HepG2 (cell line): ENCODE measurements around the gene MMP24OS. TPM values are rescaled to one million over a fixed set of nuclear protein-coding genes. Genes with fewer than 3 reads are reported as not detected.

Source experiments
- ATAC-seq: fragments of 200-7000 bp; cut with Tn5 transposase; 3 replicates; pipeline ENCODE4 v1.9.1; 2020; ENCODE audit warnings: mild to moderate bottlenecking, moderate library complexity
- BruUV-seq: library from RNA; stranded (reverse); fragments of 400-500 nt; replicated peaks from 2 replicates; lab custom pipeline; 2021; lab: Mats Ljungman, UMichigan
- CTCF ChIA-PET: fragments of 300-600 bp; formaldehyde crosslinking; extraction: SDS; loops from one replicate; lab custom pipeline; 2021; ENCODE audit warnings: low total read pairs, inconsistent platforms, low intra/inter-chr PET ratio; lab: Yijun Ruan, JAX
- POLR2A ChIA-PET: fragments of 350-600 bp; sonication (Branson Sonifier 250); formaldehyde crosslinking; loops from one replicate; lab custom pipeline; 2020; ENCODE audit warnings: antibody characterized with exemption, inconsistent platforms; lab: Yijun Ruan, JAX
- DNase-seq: peaks from one replicate; pipeline ENCODE4 v3.0.0-alpha.2; 2015; ENCODE audit warnings: low spot score
- FAIRE-seq: peaks from 3 replicates; lab custom pipeline; 2011; peaks lifted over from hg19 to GRCh38; lab: Jason Lieb, UNC
- H2AFZ ChIP-seq: one replicate; pipeline ENCODE4 v1.6.1; 2011; ENCODE audit warnings: low read length, inconsistent platforms
- H3K27ac ChIP-seq: fragments of 300-600 bp; 3 replicates; pipeline ENCODE4 v1.8.0; 2011; ENCODE audit warnings: mixed run types, mild to moderate bottlenecking, mixed read lengths, low read length, inconsistent platforms; ENCODE audit not compliant: insufficient read depth; ENCODE audit errors: extremely low read length
- H3K27me3 ChIP-seq, 2 experiments: fragments of 200-600 bp in 1 of 2; 2 replicates in 1 of 2; 3 replicates in 1 of 2; pipeline versions ENCODE4 v1.6.0 to v1.8.0; 2011; ENCODE audit warnings: low read length in 2 of 2, mild to moderate bottlenecking in 2 of 2, moderate library complexity in 2 of 2, inconsistent platforms in 1 of 2; ENCODE audit not compliant: insufficient read depth in 2 of 2, control insufficient read depth in 1 of 2
- H3K36me3 ChIP-seq, 2 experiments: fragments of 200-600 bp in 1 of 2; replicated peaks in 1 of 2; 2 replicates in 1 of 2; 3 replicates in 1 of 2; pipeline versions ENCODE4 v1.5.1 to v1.8.0; 2011; ENCODE audit warnings: low read length in 2 of 2, inconsistent platforms in 1 of 2; ENCODE audit not compliant: insufficient read depth in 2 of 2, control insufficient read depth in 1 of 2
- H3K4me1 ChIP-seq: 2 replicates; pipeline ENCODE4 v1.5.1; 2012; ENCODE audit warnings: low read length, inconsistent platforms; ENCODE audit not compliant: insufficient read depth
- H3K4me2 ChIP-seq: 2 replicates; pipeline ENCODE4 v1.6.0; 2011; ENCODE audit warnings: low read depth, low read length, inconsistent platforms
- H3K4me3 ChIP-seq, 3 experiments: fragments of 200-600 bp in 1 of 3; sonication (generic), shearing (Covaris generic) in 1 of 3; replicated peaks in 1 of 3; 2 replicates each; pipeline ENCODE4 v1.5.1; 2011 to 2016; ENCODE audit warnings: low read length in 3 of 3, inconsistent platforms in 2 of 3, low read depth in 2 of 3, mild to moderate bottlenecking in 2 of 3, control low read depth in 1 of 3, mixed read lengths in 1 of 3; ENCODE audit not compliant: insufficient read depth in 1 of 3
- H3K79me2 ChIP-seq: one replicate; pipeline ENCODE4 v1.6.1; 2011; ENCODE audit warnings: low read length, inconsistent platforms; ENCODE audit not compliant: insufficient read depth
- H3K9ac ChIP-seq: 2 replicates; pipeline ENCODE4 v1.6.0; 2011; ENCODE audit warnings: mild to moderate bottlenecking, low read depth, low read length, inconsistent platforms; ENCODE audit not compliant: insufficient read depth
- H3K9me3 ChIP-seq: 2 replicates; pipeline ENCODE4 v1.5.1; 2012; ENCODE audit warnings: mild to moderate bottlenecking, low read length
- H4K20me1 ChIP-seq: 2 replicates; pipeline ENCODE4 v1.6.0; 2011; ENCODE audit warnings: inconsistent platforms, mild to moderate bottlenecking, low read length, moderate library complexity; ENCODE audit not compliant: insufficient read depth
- PHF8 ChIP-seq: sonication (generic); formaldehyde crosslinking; IDR thresholded peaks from 2 replicates; pipeline ENCODE4 v1.5.0; 2020; ENCODE audit warnings: missing genetic modification reagents
- ZBTB25 ChIP-seq: IDR thresholded peaks from 2 replicates; pipeline ENCODE4 v1.6.1; 2018; ENCODE audit warnings: missing genetic modification reagents
- ZNF609 ChIP-seq: sonication (generic); formaldehyde crosslinking; IDR thresholded peaks from 2 replicates; pipeline ENCODE4 v1.4.0; 2020; ENCODE audit warnings: mild to moderate bottlenecking, missing genetic modification reagents, borderline replicate concordance
- ZNF761 ChIP-seq: sonication (generic); formaldehyde crosslinking; conservative IDR thresholded peaks from 2 replicates; pipeline ENCODE4 v1.4.0; 2020; ENCODE audit warnings: mild to moderate bottlenecking, missing genetic modification reagents
- ZXDC ChIP-seq: sonication (generic); formaldehyde crosslinking; IDR thresholded peaks from 2 replicates; pipeline ENCODE4 v1.5.0; 2020; ENCODE audit warnings: mild to moderate bottlenecking, missing genetic modification reagents
- WGBS: methylation state at CpG from one replicate; pipeline ENCODE4 v1.1.6; 2017; ENCODE audit warnings: low lambda C conversion rate; 5-methylcytosine and 5-hydroxymethylcytosine counted together
- in situ Hi-C: cut with HindIII; loops from 2 replicates; pipeline ENCODE4 v1.10.0; 2017; ENCODE audit warnings: low pct_unique_long_range_greater_than_20kb; ENCODE audit not compliant: extremely low pct_ligation_motif_present
- intact Hi-C: fragments of 100-400 bp; cut with micrococcal nuclease; formaldehyde crosslinking; loops from one replicate; pipeline ENCODE4 v1.10.0; 2022; ENCODE audit not compliant: unreplicated experiment
- polyA plus RNA-seq, 8 experiments: library from polyadenylated mRNA; depleted of rRNA in 3 of 8; stranded (reverse) in 7 of 8; unstranded in 1 of 8; fragments of >200 nt; fragmentation: Illumina TruSeq in 4 of 8; extraction: Trizol in 4 of 8; gene quantifications; 2 replicates each; pipeline versions ENCODE4 v1.2.1 to v1.2.3, GENCODE V29; 2011 to 2016; ENCODE audit warnings: low read depth in 4 of 8, missing spikeins in 1 of 8, mixed read lengths in 1 of 8; ENCODE audit not compliant: insufficient read depth in 1 of 8
- total RNA-seq, 5 experiments: library from RNA; depleted of rRNA; stranded (reverse); fragments of >200 nt; fragmentation: Illumina TruSeq; extraction: Trizol; gene quantifications; 2 replicates each; pipeline ENCODE4 v1.2.3, GENCODE V29; 2016; ENCODE audit warnings: low read depth in 1 of 5

The MMP24OS gene
- total and polyA plus RNA-seq, 2 of the 13 experiments (the other 11 are each of a cell fraction or from before 2014, with no cell fraction given) = 6.0 to 8.5 TPM

- no peak overlapping the region for H2AFZ ChIP-seq
- H3K4me3 ChIP-seq = no peak overlapping the region
- H3K4me2 ChIP-seq = no peak overlapping the region
- H4K20me1 ChIP-seq = 0 out of 2 replicates have a peak, but pooled peaks cover 2% of the 10 kb centered on the region
- no peaks in the 10 kb centered on the region for H3K79me2 ChIP-seq
- ChIA-PET POLR2A (no interaction called here), CTCF (no interaction called here)
- no peak for ATAC-seq
- TF ChIP-seq PHF8 (CRISPR knock-in tag) (no peak), ZBTB25 (no peak)
- peaks cover 3 to 33% of the 10 kb centered on the region in 2 experiments for H3K27me3 ChIP-seq
- DNase-seq = no peak
- H3K9ac ChIP-seq = no peak overlapping the region
- BruUV-seq = no TSS peak
- WGBS = 8% methylated on average over 2 of the region's 2 CpGs
- no peak for FAIRE-seq
- intact Hi-C loops (no loop called here), in situ Hi-C loops (no loop called here)
- no peak overlapping the region for H3K27ac ChIP-seq
- no peaks in the 10 kb centered on the region for H3K4me1 ChIP-seq
- H3K36me3 ChIP-seq = no peaks in the 10 kb centered on the region
- no peaks in the 10 kb centered on the region for H3K9me3 ChIP-seq
Measured at GRCh38 chr20:35232575-35232974, 45.3 kb downstream of the MMP24OS start.

GRCh38 chr20:35226884-35227681, 50.8 kb downstream of the MMP24OS start:
- 8% methylated on average over 48 of the region's 74 CpGs for WGBS
- H3K9me3 ChIP-seq = no peaks in the 10 kb centered on the region
- no peaks in the 10 kb centered on the region for H3K36me3 ChIP-seq
- BruUV-seq = no TSS peak
- intact Hi-C loops = no loop called here
- H4K20me1 ChIP-seq = peaks cover 2% of the 10 kb centered on the region; the same call in 1 of the 2 replicates
- H2AFZ ChIP-seq = no peak overlapping the region
- H3K4me3 ChIP-seq = peak overlapping the region in 2 of 3 experiments; percentile 13 to 45; a peak in 2 of 6 replicates
- DNase-seq (peak; percentile 35), FAIRE-seq (peak; percentile 66), ATAC-seq (peak; percentile 93)
- CTCF ChIA-PET = interaction anchor here (1.3 kb wide), 1 partner anchor 83 kb away, joined by 3 read pairs; no protein-coding TSS in a partner anchor
- H3K27ac ChIP-seq = no peak overlapping the region
- peaks cover 11% of the 10 kb centered on the region for H3K4me1 ChIP-seq
- H3K27me3 ChIP-seq = peaks cover 12 to 46% of the 10 kb centered on the region in 2 experiments
- no peaks in the 10 kb centered on the region for H3K79me2 ChIP-seq
- POLR2A ChIA-PET = interaction anchor here (0.6 kb wide), 1 partner anchor 57 kb away, joined by 3 read pairs; the partner anchor contains the start of gene EIF6
- H3K9ac ChIP-seq = no peak overlapping the region
- peak overlapping the region; percentile 48 for H3K4me2 ChIP-seq
- in situ Hi-C loops = no loop called here
- peak; percentile 96 for TF ChIP-seq ZNF761 (CRISPR knock-in tag)
- peak; percentile 51; the same call in 1 of the 2 replicates for TF ChIP-seq ZNF609 (CRISPR knock-in tag)
- peak; percentile 88 for TF ChIP-seq ZXDC (CRISPR knock-in tag)
